Mesenchymal stem cell (in vitro differentiated cells and primary cell): ENCODE measurements around the gene LZTS3. TPM values are rescaled to one million over a fixed set of nuclear protein-coding genes. Genes with fewer than 3 reads are reported as not detected.

Source experiments
- DNase-seq: peaks from one replicate; pipeline ENCODE4 v3.0.0-alpha.2; 2013
- H2AFZ ChIP-seq: one replicate; pipeline ENCODE4 v1.6.1; 2013; ENCODE audit warnings: low read depth, mild to moderate bottlenecking, control low read depth, inconsistent platforms, low read length, moderate library complexity
- H2AK5ac ChIP-seq: 2 replicates; pipeline ENCODE4 v1.6.1; 2013; ENCODE audit warnings: low read length, moderate library complexity, mild to moderate bottlenecking, inconsistent platforms; ENCODE audit not compliant: severe bottlenecking
- H2BK120ac ChIP-seq: one replicate; pipeline ENCODE4 v1.6.1; 2013; ENCODE audit warnings: low read depth, mild to moderate bottlenecking, inconsistent platforms, low read length, moderate library complexity
- H2BK12ac ChIP-seq, 2 experiments: one replicate each; pipeline ENCODE4 v1.6.1; 2013; ENCODE audit warnings: inconsistent platforms in 2 of 2, low read length in 2 of 2, mild to moderate bottlenecking in 2 of 2, moderate library complexity in 2 of 2, control low read depth in 1 of 2
- H2BK15ac ChIP-seq: one replicate; pipeline ENCODE4 v1.6.1; 2013; ENCODE audit warnings: mild to moderate bottlenecking, low read depth, inconsistent platforms; ENCODE audit not compliant: poor library complexity, severe bottlenecking
- H2BK5ac ChIP-seq: 2 replicates; pipeline ENCODE4 v1.6.1; 2013; ENCODE audit warnings: low read depth, mild to moderate bottlenecking, low read length, control low read depth, inconsistent platforms; ENCODE audit not compliant: poor library complexity, severe bottlenecking
- H3K14ac ChIP-seq, 2 experiments: one replicate each; pipeline ENCODE4 v1.6.1; 2013; ENCODE audit warnings: inconsistent platforms in 2 of 2, low read length in 2 of 2, control low read depth in 1 of 2, mild to moderate bottlenecking in 1 of 2, moderate library complexity in 1 of 2
- H3K18ac ChIP-seq, 2 experiments: one replicate each; pipeline ENCODE4 v1.6.1; 2013; ENCODE audit warnings: inconsistent platforms in 2 of 2, low read length in 2 of 2, control low read depth in 1 of 2, low read depth in 1 of 2, mild to moderate bottlenecking in 1 of 2
- H3K23ac ChIP-seq, 2 experiments: one replicate each; pipeline ENCODE4 v1.6.1; 2013; ENCODE audit warnings: inconsistent platforms in 2 of 2, low read length in 2 of 2, mild to moderate bottlenecking in 2 of 2, moderate library complexity in 2 of 2, control low read depth in 1 of 2
- H3K27ac ChIP-seq: 2 replicates; pipeline ENCODE4 v1.5.1; 2013; ENCODE audit warnings: mild to moderate bottlenecking, moderate library complexity, low read length, control low read depth, inconsistent platforms; ENCODE audit not compliant: poor library complexity, severe bottlenecking
- H3K27me3 ChIP-seq, 2 experiments: 2 replicates each; pipeline versions ENCODE4 v1.6.1 to v1.7.0; 2013; ENCODE audit warnings: low read length in 2 of 2, mild to moderate bottlenecking in 2 of 2, moderate library complexity in 2 of 2, control low read depth in 1 of 2, inconsistent platforms in 1 of 2; ENCODE audit not compliant: control insufficient read depth in 1 of 2, insufficient read depth in 1 of 2
- H3K36me3 ChIP-seq, 2 experiments: 2 replicates each; pipeline versions ENCODE4 v1.6.1 to v1.7.0; 2013; ENCODE audit warnings: low read length in 2 of 2, control low read depth in 1 of 2, inconsistent platforms in 1 of 2, low read depth in 1 of 2, mild to moderate bottlenecking in 1 of 2; ENCODE audit not compliant: insufficient read depth in 2 of 2, control insufficient read depth in 1 of 2
- H3K4ac ChIP-seq, 2 experiments: one replicate each; pipeline ENCODE4 v1.6.1; 2013; ENCODE audit warnings: inconsistent platforms in 2 of 2, low read length in 2 of 2, mild to moderate bottlenecking in 2 of 2, moderate library complexity in 2 of 2, control low read depth in 1 of 2, low read depth in 1 of 2
- H3K4me1 ChIP-seq: 2 replicates; pipeline ENCODE4 v1.6.1; 2013; ENCODE audit warnings: low read depth, low read length, control low read depth; ENCODE audit not compliant: control insufficient read depth, insufficient read depth
- H3K4me2 ChIP-seq: 2 replicates; pipeline ENCODE4 v1.6.1; 2013; ENCODE audit warnings: low read length, mild to moderate bottlenecking, inconsistent platforms; ENCODE audit not compliant: poor library complexity, severe bottlenecking
- H3K4me3 ChIP-seq, 2 experiments: 2 replicates each; pipeline versions ENCODE4 v1.5.1 to v1.7.0; 2013; ENCODE audit warnings: low read length in 2 of 2, mild to moderate bottlenecking in 2 of 2, control low read depth in 1 of 2, low read depth in 1 of 2; ENCODE audit not compliant: insufficient read depth in 1 of 2
- H3K79me1 ChIP-seq: replicated peaks from 2 replicates; pipeline ENCODE4 v1.6.1; 2013; ENCODE audit warnings: mild to moderate bottlenecking, control low read depth, low read length, inconsistent platforms; ENCODE audit not compliant: poor library complexity, severe bottlenecking
- H3K9ac ChIP-seq: 2 replicates; pipeline ENCODE4 v1.7.0; 2013; ENCODE audit warnings: mild to moderate bottlenecking, low read length, moderate library complexity
- H3K9me3 ChIP-seq: 2 replicates; pipeline ENCODE4 v1.7.0; 2013; ENCODE audit warnings: mild to moderate bottlenecking, low read length; ENCODE audit not compliant: control insufficient read depth
- H4K8ac ChIP-seq: one replicate; pipeline ENCODE4 v1.6.1; 2013; ENCODE audit warnings: inconsistent platforms, mild to moderate bottlenecking, low read length, moderate library complexity
- H4K91ac ChIP-seq: one replicate; pipeline ENCODE4 v1.6.1; 2013; ENCODE audit warnings: mild to moderate bottlenecking, low read length, inconsistent platforms
- WGBS: methylation state at CpG from one replicate; pipeline ENCODE4 v1.1.7; 2013; ENCODE audit warnings: mixed read lengths; 5-methylcytosine and 5-hydroxymethylcytosine counted together
- polyA plus RNA-seq, 2 experiments: library from polyadenylated mRNA; stranded (reverse); fragments of 200-250 nt; gene quantifications; one replicate each; pipeline ENCODE4 v1.2.3, GENCODE V29; 2013

The LZTS3 gene
- polyA plus RNA-seq (2013, experiment 1 of 2) = 3.6 TPM
- polyA plus RNA-seq (2013, experiment 2 of 2) = 3.7 TPM

GRCh38 chr20:3172933-3173609 is at the start of gene LZTS3:
LZTS3 (minus strand) TSS chr20:3173549; CDS start chr20:3167163, 6,386 bp downstream.
- Histone ChIP-seq H3K18ac (peak within 1 kb of the TSS; percentile 83 to 95), H3K27me3 (peaks cover 6 to 22% of the 10 kb centered on the region in 2 experiments), H3K4me1 (peaks cover 13% of the 10 kb centered on the region), H4K8ac (peak within 1 kb of the TSS; percentile 74), H4K91ac (peak within 1 kb of the TSS; percentile 75), H3K9me3 (no peaks in the 10 kb centered on the region), H3K23ac (peak within 1 kb of the TSS in 1 of 2 experiments; percentile 85), H2AFZ (peak within 1 kb of the TSS; percentile 91), H2AK5ac (no peak within 1 kb of the TSS), H2BK12ac (peak within 1 kb of the TSS in 1 of 2 experiments; percentile 59), H3K4me2 (peak within 1 kb of the TSS; percentile 83), H3K27ac (no peak within 1 kb of the TSS), H3K4ac (peak within 1 kb of the TSS in 1 of 2 experiments; percentile 83), H2BK120ac (no peak within 1 kb of the TSS), H3K36me3 (peaks cover 0 to 7% of the 10 kb centered on the region in 2 experiments), H2BK15ac (peak within 1 kb of the TSS; percentile 26), H3K9ac (peak within 1 kb of the TSS; percentile 88), H3K79me1 (peaks cover 14% of the 10 kb centered on the region), H2BK5ac (no peak within 1 kb of the TSS), H3K4me3 (peak within 1 kb of the TSS; percentile 81 to 90), H3K14ac (peak within 1 kb of the TSS in 1 of 2 experiments; percentile 85)
- DNase-seq = peak; percentile 74
- under 1% methylated on average over 54 of the region's 62 CpGs for WGBS

GRCh38 chr20:3221398-3222226 is 48.3 kb upstream of the LZTS3 start:
- no peak for DNase-seq
- Histone ChIP-seq H2AFZ (no peak overlapping the region), H3K4me2 (no peak overlapping the region), H3K18ac (no peak overlapping the region), H3K79me1 (peaks cover 8% of the 10 kb centered on the region), H2BK120ac (no peak overlapping the region), H2BK15ac (no peak overlapping the region), H2BK12ac (no peak overlapping the region), H3K14ac (no peak overlapping the region), H4K91ac (no peak overlapping the region), H3K36me3 (peaks cover 48 to 53% of the 10 kb centered on the region in 2 experiments), H4K8ac (no peak overlapping the region), H3K4ac (no peak overlapping the region), H3K27me3 (no peaks in the 10 kb centered on the region), H2AK5ac (peak overlapping the region; percentile 76), H3K23ac (no peak overlapping the region), H3K4me1 (peaks cover 45% of the 10 kb centered on the region), H3K27ac (no peak overlapping the region), H3K4me3 (no peak overlapping the region), H3K9ac (no peak overlapping the region), H2BK5ac (no peak overlapping the region), H3K9me3 (no peaks in the 10 kb centered on the region)
- 91% methylated on average over 17 of the region's 18 CpGs for WGBS

DNA sequence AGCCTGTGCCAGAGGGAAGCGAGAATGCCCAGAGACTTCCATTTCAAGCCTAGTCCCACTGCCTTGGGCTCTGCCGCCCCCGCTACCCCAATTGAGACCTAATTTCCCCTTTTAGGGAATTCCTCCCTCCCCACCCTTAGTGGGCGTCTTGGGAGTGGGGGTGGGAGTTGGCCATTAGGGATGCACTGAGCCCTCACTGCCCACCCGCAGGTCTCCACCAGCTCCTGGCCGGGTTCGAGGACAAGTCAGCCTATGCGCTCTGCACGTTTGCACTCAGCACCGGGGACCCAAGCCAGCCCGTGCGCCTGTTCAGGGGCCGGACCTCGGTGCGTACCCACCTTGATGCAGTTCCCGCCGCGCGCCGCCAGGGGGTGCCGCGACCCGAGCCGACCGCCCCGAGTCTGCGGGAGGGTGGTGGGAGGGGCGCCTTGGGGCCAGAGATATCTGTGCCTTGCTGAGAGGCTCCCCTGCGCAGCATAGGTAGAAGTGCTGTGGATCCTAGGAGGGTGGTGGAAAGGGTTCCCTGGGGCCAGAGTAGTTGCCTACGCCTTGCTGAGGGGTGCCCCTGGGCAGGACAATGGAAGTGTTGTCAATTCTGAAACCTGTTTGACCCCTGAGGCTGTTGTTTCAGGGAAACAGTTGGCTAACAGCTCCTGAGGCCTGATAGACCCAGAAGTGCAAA is 45.1 kb upstream of the LZTS3 start:
- H3K9me3 ChIP-seq = no peaks in the 10 kb centered on the region
- H4K91ac ChIP-seq = no peak overlapping the region
- no peak overlapping the region for H2BK5ac ChIP-seq
- H3K79me1 ChIP-seq = peaks cover 20% of the 10 kb centered on the region
- H2BK120ac ChIP-seq = no peak overlapping the region
- 20% methylated on average over 29 of the region's 30 CpGs for WGBS
- H3K9ac ChIP-seq = no peak overlapping the region
- no peaks in the 10 kb centered on the region for H3K27me3 ChIP-seq
- H3K18ac ChIP-seq = peak overlapping the region in 1 of 2 experiments; percentile 64
- H3K4me3 ChIP-seq = no peak overlapping the region
- H2AK5ac ChIP-seq = peak overlapping the region; percentile 81
- peak overlapping the region; percentile 65 for H2AFZ ChIP-seq
- peaks cover 56 to 65% of the 10 kb centered on the region in 2 experiments for H3K36me3 ChIP-seq
- no peak overlapping the region for H3K4ac ChIP-seq
- H3K4me1 ChIP-seq = peaks cover 26% of the 10 kb centered on the region
- peak; percentile 54 for DNase-seq
- H2BK15ac ChIP-seq = no peak overlapping the region
- H3K14ac ChIP-seq = peak overlapping the region in 1 of 2 experiments; percentile 50
- H3K23ac ChIP-seq = no peak overlapping the region
- peak overlapping the region; percentile 74 for H4K8ac ChIP-seq
- H3K27ac ChIP-seq = no peak overlapping the region
- peak overlapping the region; percentile 16 for H3K4me2 ChIP-seq
- H2BK12ac ChIP-seq = peak overlapping the region in 1 of 2 experiments; percentile 31
